SK-N-SH (cell line): ENCODE data around the gene DBNL.

Experiments
- GABPA ChIP-seq: IDR thresholded peaks from 2 replicates; pipeline ENCODE4 v1.4.0; 2012; ENCODE audit warnings: low read depth, mild to moderate bottlenecking
- MXI1 ChIP-seq: IDR thresholded peaks from 2 replicates; pipeline ENCODE4 v1.6.1; 2012; ENCODE audit warnings: mild to moderate bottlenecking, low read depth, low read length, improper control_type of control experiment
- RFX5 ChIP-seq: IDR thresholded peaks from 2 replicates; pipeline ENCODE4 v1.6.1; 2012; ENCODE audit warnings: mild to moderate bottlenecking, improper control_type of control experiment, low read length
- TF ChIP-seq, protein P1 (sequence below): fragments of 200-600 bp; sonication (generic); IDR thresholded peaks from 2 replicates; pipeline ENCODE4 v1.6.1; 2017; ENCODE audit warnings: antibody characterized with exemption, mild to moderate bottlenecking, moderate library complexity

DNA sequence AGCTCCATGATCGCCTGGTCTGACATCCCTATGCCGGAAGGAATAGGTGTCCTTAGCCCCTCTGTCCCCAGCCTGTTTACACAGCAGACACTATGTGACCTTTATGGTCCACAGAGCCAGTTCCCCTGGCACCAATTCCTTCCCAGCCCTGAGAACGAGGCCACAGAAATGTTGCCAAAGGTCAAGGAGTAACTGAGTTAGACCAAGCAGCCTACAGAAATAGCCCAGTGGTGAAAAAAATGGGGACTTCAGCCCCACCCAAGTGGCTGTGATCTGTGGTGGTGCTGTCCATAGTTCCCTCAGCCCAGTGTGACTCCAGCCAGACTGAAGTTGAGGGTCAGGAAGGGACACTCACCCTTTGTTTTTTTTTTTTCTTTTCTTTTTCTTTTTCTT lies 18.4 kb downstream of the DBNL start:
- TF ChIP-seq RFX5 (no peak), MXI1 (no peak), GABPA (no peak)
- TF ChIP-seq, protein P1, sequence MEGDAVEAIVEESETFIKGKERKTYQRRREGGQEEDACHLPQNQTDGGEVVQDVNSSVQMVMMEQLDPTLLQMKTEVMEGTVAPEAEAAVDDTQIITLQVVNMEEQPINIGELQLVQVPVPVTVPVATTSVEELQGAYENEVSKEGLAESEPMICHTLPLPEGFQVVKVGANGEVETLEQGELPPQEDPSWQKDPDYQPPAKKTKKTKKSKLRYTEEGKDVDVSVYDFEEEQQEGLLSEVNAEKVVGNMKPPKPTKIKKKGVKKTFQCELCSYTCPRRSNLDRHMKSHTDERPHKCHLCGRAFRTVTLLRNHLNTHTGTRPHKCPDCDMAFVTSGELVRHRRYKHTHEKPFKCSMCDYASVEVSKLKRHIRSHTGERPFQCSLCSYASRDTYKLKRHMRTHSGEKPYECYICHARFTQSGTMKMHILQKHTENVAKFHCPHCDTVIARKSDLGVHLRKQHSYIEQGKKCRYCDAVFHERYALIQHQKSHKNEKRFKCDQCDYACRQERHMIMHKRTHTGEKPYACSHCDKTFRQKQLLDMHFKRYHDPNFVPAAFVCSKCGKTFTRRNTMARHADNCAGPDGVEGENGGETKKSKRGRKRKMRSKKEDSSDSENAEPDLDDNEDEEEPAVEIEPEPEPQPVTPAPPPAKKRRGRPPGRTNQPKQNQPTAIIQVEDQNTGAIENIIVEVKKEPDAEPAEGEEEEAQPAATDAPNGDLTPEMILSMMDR, result no peak
